GM12891 (cell line): ENCODE data around the gene GNL2. TPM values are rescaled to one million over a fixed set of nuclear protein-coding genes. Genes with fewer than 3 reads are reported as not detected.
A peak's percentile ranks its signal among the peaks of the same experiment; 100 is the strongest.

ENCODE experiments used
- DNase-seq: peaks from one replicate; pipeline ENCODE4 v3.0.0; 2011; ENCODE audit warnings: low spot score; ENCODE audit not compliant: insufficient read length
- FAIRE-seq: peaks from 2 replicates; lab custom pipeline; 2011; peaks lifted over from hg19 to GRCh38; lab: Jason Lieb, UNC
- PAX5 ChIP-seq: IDR thresholded peaks from 2 replicates; pipeline ENCODE4 v1.6.1; 2011; ENCODE audit warnings: low read length, moderate library complexity, mild to moderate bottlenecking; ENCODE audit not compliant: insufficient read depth, severe bottlenecking
- POLR2A ChIP-seq: IDR thresholded peaks from 2 replicates; pipeline ENCODE4 v1.6.1; 2011; ENCODE audit warnings: low read depth, low read length, control low read depth
- POLR2AphosphoS5 ChIP-seq: IDR thresholded peaks from 2 replicates; pipeline ENCODE4 v1.6.1; 2011; ENCODE audit warnings: low read depth, low read length, control low read depth
- POU2F2 ChIP-seq: IDR thresholded peaks from 2 replicates; pipeline ENCODE4 v1.6.1; 2011; ENCODE audit warnings: low read depth, mild to moderate bottlenecking, control low read depth, low read length, moderate library complexity
- SPI1 ChIP-seq: IDR thresholded peaks from 2 replicates; pipeline ENCODE4 v1.6.1; 2011; ENCODE audit warnings: low read depth, low read length, control low read depth
- TAF1 ChIP-seq: IDR thresholded peaks from 2 replicates; pipeline ENCODE4 v1.6.1; 2011; ENCODE audit warnings: low read depth, low read length, control low read depth
- polyA plus RNA-seq: library from polyadenylated mRNA; unstranded; fragments of >200 nt; gene quantifications from one replicate; pipeline ENCODE4 v1.2.1, GENCODE V29; 2012; ENCODE audit warnings: low read depth, missing spikeins, inconsistent platforms; ENCODE audit not compliant: missing spikeins

Gene GNL2
- 69.4 TPM for polyA plus RNA-seq

GRCh38 chr1:37595440-37596181 lies at the start of gene GNL2:
GNL2 (minus strand) TSS chr1:37595937; CDS start chr1:37595822, 115 bp downstream.
- peak; percentile 99 for FAIRE-seq
- no peak for TF ChIP-seq PAX5
- TF ChIP-seq SPI1 = peak; percentile 19; the same call in 1 of the 2 replicates
- TF ChIP-seq POLR2AphosphoS5 = peak; percentile 96
- TF ChIP-seq POU2F2 = no peak
- TF ChIP-seq POLR2A = peak; percentile 93
- TF ChIP-seq TAF1 = peak; percentile 77
- DNase-seq = peak; percentile 94

GRCh38 chr1:37641059-37641458 lies 45.3 kb upstream of the GNL2 start:
- no peak for FAIRE-seq
- TF ChIP-seq SPI1 (no peak), TAF1 (no peak), PAX5 (no peak), POLR2AphosphoS5 (no peak), POLR2A (no peak), POU2F2 (no peak)
- DNase-seq = no peak

- no peak for TF ChIP-seq PAX5
- FAIRE-seq = no peak
- DNase-seq = no peak
Observed at GRCh38 chr1:37636435-37636834, 40.7 kb upstream of the GNL2 start.

GRCh38 chr1:37634992-37635902 lies 39.5 kb upstream of the GNL2 start:
- TF ChIP-seq POLR2A (no peak), POLR2AphosphoS5 (no peak), SPI1 (no peak), TAF1 (no peak), PAX5 (no peak), POU2F2 (no peak)
- DNase-seq (no peak), FAIRE-seq (no peak)

- TF ChIP-seq SPI1 = no peak
- TF ChIP-seq POLR2AphosphoS5 = no peak
- TF ChIP-seq POLR2A = no peak
- no peak for TF ChIP-seq POU2F2
- no peak for TF ChIP-seq TAF1
- TF ChIP-seq PAX5 = no peak
- FAIRE-seq = no peak
- no peak for DNase-seq
Observed at GRCh38 chr1:37634244-37634991, 38.7 kb upstream of the GNL2 start, which contains the start of gene RSPO1. RSPO1 (minus strand) TSS chr1:37634892; CDS start chr1:37629661, 5,231 bp downstream.

GRCh38 chr1:37633938-37634243 lies 38.2 kb upstream of the GNL2 start:
- FAIRE-seq (no peak), DNase-seq (no peak)
- no peak for TF ChIP-seq POU2F2
- TF ChIP-seq POLR2A = no peak
- TF ChIP-seq PAX5 = no peak
- TF ChIP-seq POLR2AphosphoS5 = no peak
- TF ChIP-seq SPI1 = no peak
- TF ChIP-seq TAF1 = no peak

GRCh38 chr1:37633040-37633937 lies 37.6 kb upstream of the GNL2 start:
- TF ChIP-seq SPI1 = no peak
- no peak for TF ChIP-seq TAF1
- no peak for TF ChIP-seq PAX5
- TF ChIP-seq POU2F2 = no peak
- TF ChIP-seq POLR2AphosphoS5 = no peak
- no peak for TF ChIP-seq POLR2A
- FAIRE-seq (no peak), DNase-seq (no peak)

GRCh38 chr1:37631036-37631435 lies 35.3 kb upstream of the GNL2 start:
- TF ChIP-seq TAF1 (no peak), SPI1 (no peak), POLR2AphosphoS5 (no peak), POLR2A (no peak), POU2F2 (no peak), PAX5 (no peak)
- FAIRE-seq (no peak), DNase-seq (no peak)
